22Rv1 (cell line): ENCODE results near the gene TIMM44.

Source experiments
- ZFX ChIP-seq: fragments of 450-650 bp; IDR thresholded peaks from 2 replicates; pipeline ENCODE4 v1.6.1; 2017; ENCODE audit warnings: antibody characterized with exemption, borderline replicate concordance
- TF ChIP-seq, protein P1 (sequence below): fragments of 450-650 bp; IDR thresholded peaks from 2 replicates; pipeline ENCODE4 v1.5.1; 2017; ENCODE audit warnings: mild to moderate bottlenecking

- TF ChIP-seq, protein P1, sequence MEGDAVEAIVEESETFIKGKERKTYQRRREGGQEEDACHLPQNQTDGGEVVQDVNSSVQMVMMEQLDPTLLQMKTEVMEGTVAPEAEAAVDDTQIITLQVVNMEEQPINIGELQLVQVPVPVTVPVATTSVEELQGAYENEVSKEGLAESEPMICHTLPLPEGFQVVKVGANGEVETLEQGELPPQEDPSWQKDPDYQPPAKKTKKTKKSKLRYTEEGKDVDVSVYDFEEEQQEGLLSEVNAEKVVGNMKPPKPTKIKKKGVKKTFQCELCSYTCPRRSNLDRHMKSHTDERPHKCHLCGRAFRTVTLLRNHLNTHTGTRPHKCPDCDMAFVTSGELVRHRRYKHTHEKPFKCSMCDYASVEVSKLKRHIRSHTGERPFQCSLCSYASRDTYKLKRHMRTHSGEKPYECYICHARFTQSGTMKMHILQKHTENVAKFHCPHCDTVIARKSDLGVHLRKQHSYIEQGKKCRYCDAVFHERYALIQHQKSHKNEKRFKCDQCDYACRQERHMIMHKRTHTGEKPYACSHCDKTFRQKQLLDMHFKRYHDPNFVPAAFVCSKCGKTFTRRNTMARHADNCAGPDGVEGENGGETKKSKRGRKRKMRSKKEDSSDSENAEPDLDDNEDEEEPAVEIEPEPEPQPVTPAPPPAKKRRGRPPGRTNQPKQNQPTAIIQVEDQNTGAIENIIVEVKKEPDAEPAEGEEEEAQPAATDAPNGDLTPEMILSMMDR: no peak
- TF ChIP-seq ZFX: no peak
These were observed 34.2 kb upstream of the TIMM44 start for GRCh38 chr19:7977723-7978040.
